HL-60 (cell line): ENCODE measurements around the gene REXO1.

ENCODE experiments used
- DNase-seq, 2 experiments: peaks; one replicate each; pipeline ENCODE4 v3.0.0-alpha.2; 2010 to 2020; ENCODE audit warnings: low read depth in 1 of 2, low spot score in 1 of 2
- H3K27ac ChIP-seq: fragments of 250-450 bp; sonication (Bioruptor Pico); replicated peaks from 2 replicates; pipeline ENCODE4 v1.5.1; 2020; ENCODE audit warnings: mild to moderate bottlenecking, moderate library complexity
- H3K27me3 ChIP-seq: fragments of 250-450 bp; sonication (Bioruptor Pico); 2 replicates; pipeline ENCODE4 v1.5.1; 2021; ENCODE audit warnings: mild to moderate bottlenecking, moderate library complexity; ENCODE audit not compliant: insufficient read depth, poor library complexity, severe bottlenecking
- H3K4me3 ChIP-seq: replicated peaks from 2 replicates; pipeline ENCODE4 v1.5.1; 2011; ENCODE audit warnings: mild to moderate bottlenecking, control low read depth, low read length; ENCODE audit not compliant: insufficient read depth
- CTCF ChIP-seq: IDR thresholded peaks from one replicate; pipeline ENCODE4 v1.5.1; 2011; ENCODE audit warnings: low read length, control low read depth, inconsistent platforms; ENCODE audit not compliant: insufficient read depth
- GABPA ChIP-seq: IDR thresholded peaks from 2 replicates; pipeline ENCODE4 v1.6.1; 2012; ENCODE audit warnings: low read depth
- POLR2AphosphoS5 ChIP-seq: IDR thresholded peaks from 2 replicates; pipeline ENCODE4 v1.6.1; 2012; ENCODE audit warnings: low read depth
- REST ChIP-seq: IDR thresholded peaks from 2 replicates; pipeline ENCODE4 v1.6.1; 2012; ENCODE audit warnings: low read depth; ENCODE audit not compliant: insufficient replicate concordance
- SPI1 ChIP-seq: IDR thresholded peaks from 2 replicates; pipeline ENCODE4 v1.6.1; 2012; ENCODE audit warnings: low read depth, mild to moderate bottlenecking, borderline replicate concordance

The REXO1 gene

GRCh38 chr19:1853295-1854038 is 5.2 kb upstream of the REXO1 start:
- no peaks in the 10 kb centered on the region for H3K27me3 ChIP-seq
- H3K4me3 ChIP-seq: peak overlapping the region; percentile 41; the same call in 1 of the 2 replicates
- peak overlapping the region; percentile 99 for H3K27ac ChIP-seq
- no peak for TF ChIP-seq REST
- TF ChIP-seq GABPA: no peak
- TF ChIP-seq POLR2AphosphoS5: peak; percentile 47; the same call in 1 of the 2 replicates
- TF ChIP-seq CTCF: peak; percentile 96
- TF ChIP-seq SPI1: no peak
- peak; percentile 70 to 94 for DNase-seq

GRCh38 chr19:1852581-1853128 is 4.4 kb upstream of the REXO1 start:
- no peak for DNase-seq
- Histone ChIP-seq H3K27me3 (no peaks in the 10 kb centered on the region), H3K4me3 (no peak overlapping the region), H3K27ac (peak overlapping the region; percentile 99)
- no peak for TF ChIP-seq REST
- TF ChIP-seq GABPA: no peak
- TF ChIP-seq CTCF: no peak
- TF ChIP-seq SPI1: no peak
- TF ChIP-seq POLR2AphosphoS5: no peak

DNA sequence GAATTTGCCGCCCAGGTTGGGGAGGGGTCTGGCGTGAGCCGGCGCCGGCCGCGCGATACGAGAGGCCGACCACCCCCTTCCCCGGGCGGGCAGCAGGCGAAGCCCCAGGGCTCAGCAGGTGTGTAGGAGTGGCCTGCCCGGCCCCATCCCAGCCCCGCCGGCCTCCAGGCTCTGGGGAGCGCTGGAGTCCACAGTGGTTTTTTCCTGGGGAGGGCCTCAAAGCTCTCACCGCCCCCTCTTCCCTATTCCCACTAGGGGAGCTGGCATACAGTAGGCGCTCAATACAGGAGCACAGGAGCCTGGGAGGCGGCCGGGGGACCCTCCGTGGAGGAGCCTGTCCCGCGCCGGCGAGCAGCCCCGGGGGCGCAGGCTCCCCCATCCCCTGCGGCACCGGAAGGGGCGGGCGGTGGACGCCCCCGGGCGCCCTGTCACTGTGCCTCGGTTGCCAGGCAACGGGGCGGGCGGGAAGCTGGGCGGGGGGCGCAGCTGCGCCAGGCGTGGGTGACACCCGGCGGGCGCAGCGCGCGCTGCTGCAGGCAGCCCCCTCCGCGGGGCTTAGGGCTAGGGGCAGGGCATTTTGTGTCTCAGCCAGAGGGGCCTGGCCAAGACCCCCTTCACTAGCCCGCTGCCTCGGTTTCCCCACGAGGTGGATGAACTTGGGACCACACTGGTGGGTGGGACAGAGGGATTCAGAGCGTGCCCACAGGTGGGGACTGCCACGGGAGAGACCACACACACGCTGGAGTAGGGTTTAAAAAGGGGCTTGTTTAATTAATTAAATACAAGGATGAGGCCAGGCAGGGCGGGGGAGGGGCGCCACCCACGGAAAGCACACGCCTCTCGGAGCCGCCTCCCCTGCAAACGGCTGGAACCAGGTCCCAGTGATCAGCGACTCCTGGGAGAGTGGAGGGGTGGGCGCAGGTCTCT is 3.6 kb upstream of the REXO1 start:
- Histone ChIP-seq H3K4me3 (no peak overlapping the region), H3K27me3 (no peaks in the 10 kb centered on the region), H3K27ac (no peak overlapping the region)
- no peak for TF ChIP-seq CTCF
- TF ChIP-seq SPI1: no peak
- TF ChIP-seq REST: no peak
- TF ChIP-seq POLR2AphosphoS5: no peak
- TF ChIP-seq GABPA: no peak
- no peak for DNase-seq
